ENCODE data around the gene CNNM3.
"Not testable (repeated sequence)": the region's sequence is repeated elsewhere in the genome, so short reads cannot be mapped to it uniquely, and the experiment has no call there.

Gene CNNM3

GRCh38 chr2:96861074-96861473, 45.0 kb downstream of the CNNM3 start:
- no peak for DNase-seq (ENCODE audit: low read depth in 1 of 2, low spot score in 1 of 2)

GRCh38 chr2:96863056-96863455, 47.0 kb downstream of the CNNM3 start:
- not testable (repeated sequence) for DNase-seq (ENCODE audit: low read depth in 1 of 2, low spot score in 1 of 2)

GRCh38 chr2:96863575-96864342, 47.7 kb downstream of the CNNM3 start:
- no peak for DNase-seq (ENCODE audit: low read depth in 1 of 2, low spot score in 1 of 2)

GRCh38 chr2:96864343-96865091, 48.4 kb downstream of the CNNM3 start:
- no peak for DNase-seq (ENCODE audit: low read depth in 1 of 2, low spot score in 1 of 2)

GRCh38 chr2:96865654-96866053, 49.6 kb downstream of the CNNM3 start:
- DNase-seq (ENCODE audit: low read depth in 1 of 2, low spot score in 1 of 2): no peak

- DNase-seq (ENCODE audit: low read depth in 1 of 2, low spot score in 1 of 2): no peak
These were observed 50.1 kb downstream of the CNNM3 start for GRCh38 chr2:96866149-96866548.

- no peak for DNase-seq (ENCODE audit: low read depth in 1 of 2, low spot score in 1 of 2)
These were observed 50.5 kb downstream of the CNNM3 start for GRCh38 chr2:96866586-96866985.

GRCh38 chr2:96866986-96867755, 51.1 kb downstream of the CNNM3 start:
- DNase-seq (ENCODE audit: low read depth in 1 of 2, low spot score in 1 of 2): no peak

GRCh38 chr2:96867756-96868554, 51.9 kb downstream of the CNNM3 start:
- DNase-seq (ENCODE audit: low read depth in 1 of 2, low spot score in 1 of 2): no peak

GRCh38 chr2:96868555-96869280, 52.6 kb downstream of the CNNM3 start:
- no peak for DNase-seq (ENCODE audit: low read depth in 1 of 2, low spot score in 1 of 2)

GRCh38 chr2:96869281-96869821, 53.3 kb downstream of the CNNM3 start:
- DNase-seq (ENCODE audit: low read depth in 1 of 2, low spot score in 1 of 2): no peak

- DNase-seq (ENCODE audit: low read depth in 1 of 2, low spot score in 1 of 2): no peak
These were observed 54.0 kb downstream of the CNNM3 start, which contains the start of gene SEMA4C for GRCh38 chr2:96869822-96870625. Gene SEMA4C (minus strand): TSS chr2:96870080. CDS start chr2:96867886, 2,194 bp downstream.

GRCh38 chr2:96870626-96871255, 54.7 kb downstream of the CNNM3 start:
- DNase-seq (ENCODE audit: low read depth in 1 of 2, low spot score in 1 of 2): no peak

- no peak for DNase-seq (ENCODE audit: low read depth in 1 of 2, low spot score in 1 of 2)
These were observed 56.7 kb downstream of the CNNM3 start for GRCh38 chr2:96872591-96873349.

- no peak for DNase-seq (ENCODE audit: low read depth in 1 of 2, low spot score in 1 of 2)
These were observed 57.6 kb downstream of the CNNM3 start for GRCh38 chr2:96873651-96874096.

GRCh38 chr2:96874198-96874831, 58.2 kb downstream of the CNNM3 start:
- DNase-seq (ENCODE audit: low read depth in 1 of 2, low spot score in 1 of 2): no peak
